DMS 273 (cell line): ENCODE data around the gene HS1BP3.

Experiments used
- DNase-seq: peaks from one replicate; lab custom pipeline; 2025; ENCODE audit not compliant: unreplicated experiment; lab: John Stamatoyannopoulos, UW

HS1BP3 gene

GRCh38 chr2:20647211-20647610, 3.7 kb downstream of the HS1BP3 start:
- DNase-seq, result no peak

- DNase-seq, result no peak
These were observed 4.5 kb downstream of the HS1BP3 start for GRCh38 chr2:20646446-20646845.

DNA sequence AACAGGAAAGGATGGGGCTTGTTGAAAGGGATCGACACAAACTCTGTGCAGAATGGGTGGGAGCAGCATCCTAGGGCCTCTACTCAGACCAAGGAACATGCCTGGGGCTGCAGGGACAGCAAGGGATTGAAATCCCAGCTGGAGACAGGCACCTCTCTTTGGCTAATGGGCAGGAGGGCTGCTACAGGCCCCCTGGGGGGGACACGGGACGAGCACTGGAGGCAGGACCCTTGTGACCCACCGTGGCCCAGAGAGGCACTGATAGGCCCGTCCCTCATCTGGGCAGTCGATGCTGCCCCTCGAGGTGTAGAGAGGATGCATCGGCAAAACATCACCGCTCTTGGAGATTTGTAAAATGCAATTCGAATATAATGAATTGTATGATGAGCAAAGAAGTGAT, 5.1 kb downstream of the HS1BP3 start:
- DNase-seq, result no peak

- no peak for DNase-seq
These were observed 5.6 kb downstream of the HS1BP3 start for GRCh38 chr2:20645301-20645701.

DNA sequence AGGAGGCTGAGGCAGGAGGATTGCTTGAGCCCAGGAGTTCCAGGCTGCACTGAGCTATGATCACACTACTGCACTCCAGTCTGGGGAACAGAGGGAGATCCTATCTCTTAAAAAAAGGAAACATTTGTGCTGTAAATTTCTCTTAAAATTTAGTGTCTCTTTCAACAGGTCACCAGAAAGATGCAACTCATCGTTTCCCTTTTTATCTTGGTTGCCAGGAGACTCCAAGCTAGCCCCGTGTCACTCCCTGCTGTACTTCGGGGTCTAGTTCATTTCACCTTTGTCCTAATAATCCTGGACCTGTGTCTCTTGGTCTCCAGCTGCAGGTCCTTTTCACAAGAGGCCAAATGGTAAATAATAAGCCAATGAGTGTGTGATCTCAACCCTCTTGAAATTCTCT, 7.1 kb downstream of the HS1BP3 start:
- DNase-seq, result no peak

GRCh38 chr2:20643060-20643459, 7.8 kb downstream of the HS1BP3 start:
- no peak for DNase-seq

DNA sequence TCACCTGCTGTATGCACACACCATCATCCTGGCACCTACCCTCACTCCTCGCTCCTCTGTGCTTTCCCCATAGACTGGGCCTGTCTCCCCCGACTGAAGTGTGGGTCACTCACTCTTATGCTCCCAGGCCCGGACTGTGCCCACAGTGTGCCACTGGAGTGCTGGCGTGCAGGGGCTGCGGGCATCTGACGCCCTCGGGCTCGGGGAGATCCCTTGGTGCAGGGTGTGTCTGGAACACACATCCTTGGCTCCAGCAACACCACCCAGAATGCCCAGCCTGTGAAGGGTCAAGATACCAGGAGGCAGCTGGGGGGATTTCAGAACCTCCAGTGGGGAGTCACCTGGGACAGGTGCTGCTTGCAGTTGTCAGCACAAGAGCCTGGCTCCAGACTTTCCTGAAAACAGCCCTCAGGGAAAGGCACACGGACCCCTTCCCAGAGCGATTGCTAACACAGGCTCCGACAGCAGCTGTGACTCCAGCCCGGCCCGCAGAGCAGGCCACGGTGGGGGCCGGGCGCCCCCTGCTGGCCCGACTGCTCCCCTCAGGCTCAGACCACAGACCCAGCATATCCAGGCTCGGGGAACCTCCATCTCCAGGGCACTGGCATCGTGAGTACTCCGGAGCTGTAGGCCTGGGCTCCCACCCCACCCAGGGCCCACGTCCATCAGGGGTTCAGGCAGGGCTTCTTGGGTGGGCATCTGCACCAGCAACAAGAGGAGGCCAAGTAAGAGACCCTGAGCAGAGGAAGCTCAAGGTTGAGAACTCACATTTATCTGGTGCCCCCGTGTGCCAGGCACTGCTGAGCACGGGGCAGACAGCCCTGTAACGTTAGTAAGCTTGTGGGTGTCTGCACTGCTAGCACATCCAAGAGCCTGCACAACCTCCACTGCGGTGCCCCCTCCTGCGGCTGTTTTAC, 8.6 kb downstream of the HS1BP3 start:
- DNase-seq, result peak; percentile 91

GRCh38 chr2:20641123-20641985, 9.5 kb downstream of the HS1BP3 start:
- DNase-seq, result no peak

DNA sequence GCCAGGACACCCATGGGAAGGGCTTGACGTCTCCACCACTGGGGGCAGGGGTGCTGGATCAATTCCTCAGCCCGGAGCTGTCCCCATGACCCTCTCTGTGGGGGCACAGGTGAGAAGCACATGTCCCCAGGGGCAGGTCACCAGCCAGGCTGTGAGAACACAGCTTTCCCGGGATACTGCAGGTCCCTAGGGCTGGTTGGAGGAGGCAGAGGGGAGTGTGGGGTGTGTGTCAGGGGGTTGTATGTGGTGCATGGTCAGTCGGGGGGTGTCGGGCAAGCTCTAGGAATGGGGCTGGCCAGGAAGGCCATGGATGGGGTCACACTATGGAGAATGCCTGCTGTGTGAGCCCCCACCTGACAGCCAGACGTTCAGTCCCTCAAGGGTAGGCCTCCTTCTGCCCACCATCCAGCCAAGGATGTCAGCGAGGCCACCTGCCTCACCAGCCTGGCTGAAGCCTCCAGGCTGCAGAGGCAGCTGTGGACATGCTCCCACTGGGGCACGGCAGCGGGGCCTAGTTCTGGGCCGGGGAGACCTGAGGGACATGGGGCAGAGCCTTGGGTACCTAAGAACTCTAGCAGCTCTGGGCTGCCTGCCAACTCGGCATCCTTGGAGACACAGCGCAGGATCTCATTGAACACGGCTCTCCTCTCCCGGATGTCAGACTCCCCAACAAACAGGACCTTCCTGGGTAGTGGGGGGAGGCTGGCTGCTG, 10.3 kb downstream of the HS1BP3 start:
- DNase-seq, result no peak

DNA sequence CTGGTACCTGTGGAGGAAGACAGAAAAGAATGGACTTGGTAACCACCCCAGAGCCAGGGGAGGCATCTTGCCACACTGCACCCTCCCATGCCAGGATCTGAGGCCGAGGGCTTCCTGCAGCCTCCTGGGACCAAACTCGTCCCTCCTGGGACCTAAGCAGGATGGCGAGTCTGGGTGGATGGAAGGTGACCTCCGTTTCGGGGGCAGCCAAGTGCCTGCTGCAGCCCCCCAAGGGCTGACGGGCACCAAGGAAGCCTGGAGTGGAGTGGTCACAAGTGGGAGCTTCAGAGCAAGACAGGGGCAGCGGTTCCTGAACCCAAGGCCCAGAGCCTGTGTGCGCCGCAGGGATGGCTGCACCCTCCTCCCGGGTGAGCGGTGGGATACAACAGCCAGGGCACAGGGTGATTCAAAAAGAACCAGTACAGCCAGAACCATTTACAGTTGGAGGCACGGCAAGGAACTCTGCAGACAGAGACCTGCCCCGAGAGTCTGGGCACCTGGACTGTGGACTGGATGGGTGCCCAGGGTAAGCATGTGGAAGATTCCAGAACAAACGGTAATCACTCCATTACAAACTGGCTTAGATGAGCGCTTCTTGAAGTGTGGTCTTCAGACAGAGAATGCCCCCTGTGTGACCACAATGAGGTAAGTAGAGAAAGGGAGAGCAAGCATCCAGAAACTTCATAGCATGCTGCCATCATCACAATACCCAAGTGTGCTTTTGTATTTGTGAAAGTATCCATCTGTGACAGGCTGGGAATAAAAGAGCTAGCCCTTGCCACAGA, 12.1 kb downstream of the HS1BP3 start:
- no peak for DNase-seq

GRCh38 chr2:20638014-20638413, 12.9 kb downstream of the HS1BP3 start:
- no peak for DNase-seq

- no peak for DNase-seq
These were observed 13.8 kb downstream of the HS1BP3 start for GRCh38 chr2:20637147-20637546.

GRCh38 chr2:20635675-20636584, 15.0 kb downstream of the HS1BP3 start:
- DNase-seq, result peak; percentile 89

DNA sequence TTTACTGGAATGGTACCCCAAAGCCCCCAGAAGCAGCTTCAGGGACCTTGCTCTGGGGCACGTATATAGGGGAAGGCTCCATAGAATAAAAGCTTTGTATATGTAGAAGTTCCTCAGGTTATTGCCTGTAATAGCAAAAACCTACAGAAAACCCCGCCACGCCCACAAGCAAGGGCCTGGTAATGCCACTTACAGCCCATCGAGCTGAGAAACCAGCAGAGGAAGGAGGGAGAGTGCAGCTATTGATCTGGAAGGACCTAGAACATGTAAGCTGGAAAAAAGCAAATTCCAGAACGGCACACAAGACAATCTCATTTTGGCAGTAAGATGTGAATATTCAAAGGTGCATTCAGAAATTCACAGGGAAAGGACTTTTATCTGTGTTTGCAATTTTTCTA, 15.8 kb downstream of the HS1BP3 start:
- DNase-seq, result no peak

- DNase-seq, result no peak
These were observed 16.3 kb downstream of the HS1BP3 start for GRCh38 chr2:20634507-20635112.

GRCh38 chr2:20633794-20634506, 16.9 kb downstream of the HS1BP3 start:
- DNase-seq, result no peak

DNA sequence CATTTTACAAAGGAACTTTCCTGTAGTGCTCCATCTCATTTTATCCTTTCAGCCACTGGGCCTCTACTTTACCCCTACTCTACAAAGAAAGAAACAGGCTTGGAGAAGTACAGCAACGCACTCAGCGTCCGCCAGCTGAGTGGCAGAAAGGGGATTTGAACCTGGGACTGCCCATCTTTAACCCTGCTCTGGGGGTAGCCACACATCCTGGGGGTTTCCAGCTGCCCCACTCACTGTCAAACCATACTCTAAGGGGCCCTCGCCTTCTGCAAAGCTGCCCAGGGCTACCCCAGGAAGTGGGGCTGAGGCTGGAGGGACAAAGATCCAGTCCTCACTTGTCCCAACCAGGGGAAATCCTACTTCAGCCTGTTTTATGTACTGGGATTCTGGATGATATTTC, 17.9 kb downstream of the HS1BP3 start:
- no peak for DNase-seq

DNA sequence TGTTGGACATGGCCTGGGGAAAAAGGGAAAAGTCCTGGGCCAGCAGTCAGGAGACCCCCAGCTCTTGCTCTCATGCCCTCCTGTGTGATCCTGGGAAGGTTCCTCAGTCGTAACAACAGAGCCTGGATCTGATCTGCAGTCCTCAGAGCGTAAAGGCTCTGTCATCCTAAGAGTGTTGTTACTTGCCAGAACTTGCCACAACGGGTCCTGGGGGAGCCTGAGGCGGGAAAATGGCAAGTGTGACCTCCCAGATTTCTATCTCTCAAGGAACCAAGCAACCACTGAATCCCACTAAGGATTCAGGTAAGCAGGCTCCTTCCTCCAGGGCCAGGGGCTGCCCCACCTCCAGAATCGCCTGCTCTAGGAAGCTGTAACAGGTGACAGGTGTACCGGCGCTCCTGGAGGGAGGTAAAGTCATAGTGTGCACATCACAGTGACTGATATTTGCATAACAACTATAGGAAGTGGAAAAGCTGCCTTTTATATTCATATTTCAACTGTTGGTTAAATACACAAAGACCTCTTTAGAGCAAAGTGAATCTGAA, 18.4 kb downstream of the HS1BP3 start:
- no peak for DNase-seq
